Esophagus squamous epithelium (tissue), 4 donors: Measurements from ENCODE around the gene IGFL4.

ENCODE experiments used
- POLR2A ChIP-seq, 4 donors: fragments of 450-650 bp; IDR thresholded peaks; one replicate each; pipeline ENCODE4 v1.6.1; 2017; ENCODE audit warnings: antibody characterized with exemption in 4 of 4, mild to moderate bottlenecking in 4 of 4, moderate library complexity in 3 of 4
- TF ChIP-seq, protein P1 (sequence below), 6 experiments: fragments of 450-650 bp in 4 of 6; fragments of 200-600 bp in 2 of 6; sonication (generic) in 2 of 6; IDR thresholded peaks; one replicate each; pipeline ENCODE4 v1.5.1; 2016 to 2019; ENCODE audit warnings: antibody characterized with exemption in 6 of 6, mild to moderate bottlenecking in 4 of 6, moderate library complexity in 4 of 6

GRCh38 chr19:46002678-46003275, 38.0 kb downstream of the IGFL4 start:
- TF ChIP-seq, protein P1, sequence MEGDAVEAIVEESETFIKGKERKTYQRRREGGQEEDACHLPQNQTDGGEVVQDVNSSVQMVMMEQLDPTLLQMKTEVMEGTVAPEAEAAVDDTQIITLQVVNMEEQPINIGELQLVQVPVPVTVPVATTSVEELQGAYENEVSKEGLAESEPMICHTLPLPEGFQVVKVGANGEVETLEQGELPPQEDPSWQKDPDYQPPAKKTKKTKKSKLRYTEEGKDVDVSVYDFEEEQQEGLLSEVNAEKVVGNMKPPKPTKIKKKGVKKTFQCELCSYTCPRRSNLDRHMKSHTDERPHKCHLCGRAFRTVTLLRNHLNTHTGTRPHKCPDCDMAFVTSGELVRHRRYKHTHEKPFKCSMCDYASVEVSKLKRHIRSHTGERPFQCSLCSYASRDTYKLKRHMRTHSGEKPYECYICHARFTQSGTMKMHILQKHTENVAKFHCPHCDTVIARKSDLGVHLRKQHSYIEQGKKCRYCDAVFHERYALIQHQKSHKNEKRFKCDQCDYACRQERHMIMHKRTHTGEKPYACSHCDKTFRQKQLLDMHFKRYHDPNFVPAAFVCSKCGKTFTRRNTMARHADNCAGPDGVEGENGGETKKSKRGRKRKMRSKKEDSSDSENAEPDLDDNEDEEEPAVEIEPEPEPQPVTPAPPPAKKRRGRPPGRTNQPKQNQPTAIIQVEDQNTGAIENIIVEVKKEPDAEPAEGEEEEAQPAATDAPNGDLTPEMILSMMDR (IDR thresholded peaks at IDR 0.05), result no peak
- TF ChIP-seq POLR2A (IDR thresholded peaks at IDR 0.05), result no peak
